GM19328 (cell line): Measurements from ENCODE around the gene PRRT2.

ENCODE experiments used
- ATAC-seq: cut with Tn5 transposase; IDR thresholded peaks from one replicate; pipeline ENCODE4 v1.9.1; 2021; ENCODE audit warnings: mild to moderate bottlenecking, moderate library complexity; ENCODE audit not compliant: unreplicated experiment

The PRRT2 gene

GRCh38 chr16:29811170-29811895 lies 660 bp upstream of the PRRT2 start:
- no peak for ATAC-seq

- no peak for ATAC-seq
Observed at GRCh38 chr16:29812754-29813643, 1.0 kb downstream of the PRRT2 start.

DNA sequence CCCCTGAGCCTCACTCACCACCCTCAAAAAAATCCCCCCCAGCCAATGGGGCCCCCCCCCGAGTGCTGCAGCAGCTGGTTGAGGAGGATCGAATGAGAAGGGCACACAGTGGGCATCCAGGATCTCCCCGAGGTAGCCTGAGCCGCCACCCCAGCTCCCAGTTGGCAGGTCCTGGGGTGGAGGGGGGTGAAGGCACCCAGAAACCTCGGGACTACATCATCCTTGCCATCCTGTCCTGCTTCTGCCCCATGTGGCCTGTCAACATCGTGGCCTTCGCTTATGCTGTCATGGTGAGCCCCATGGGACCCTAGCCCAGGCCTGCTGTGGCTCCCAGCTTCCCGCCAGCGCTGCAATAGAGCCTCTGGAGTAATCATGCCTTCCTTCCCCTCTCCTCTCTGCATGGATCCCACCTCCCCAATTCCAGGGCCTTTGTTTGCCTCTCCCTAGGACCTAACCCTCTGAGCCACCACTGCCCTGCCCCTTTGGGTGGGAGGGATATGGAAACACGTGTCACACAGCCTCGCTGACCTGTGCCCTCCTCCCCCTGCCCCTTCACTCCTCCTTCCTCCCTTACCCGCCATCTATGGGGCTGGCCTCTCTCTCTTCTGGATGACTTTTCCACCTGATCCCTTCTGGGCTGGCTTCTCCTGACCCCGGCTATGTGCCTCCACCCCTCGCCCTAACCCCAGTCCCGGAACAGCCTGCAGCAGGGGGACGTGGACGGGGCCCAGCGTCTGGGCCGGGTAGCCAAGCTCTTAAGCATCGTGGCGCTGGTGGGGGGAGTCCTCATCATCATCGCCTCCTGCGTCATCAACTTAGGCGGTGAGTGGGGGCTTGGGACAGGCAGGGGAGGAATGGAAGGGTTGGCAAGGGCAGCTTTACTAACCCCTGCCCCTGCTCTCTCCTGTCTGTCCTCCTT lies 1.9 kb downstream of the PRRT2 start:
- no peak for ATAC-seq

- ATAC-seq: no peak
Observed at GRCh38 chr16:29814592-29814991, 2.6 kb downstream of the PRRT2 start.

DNA sequence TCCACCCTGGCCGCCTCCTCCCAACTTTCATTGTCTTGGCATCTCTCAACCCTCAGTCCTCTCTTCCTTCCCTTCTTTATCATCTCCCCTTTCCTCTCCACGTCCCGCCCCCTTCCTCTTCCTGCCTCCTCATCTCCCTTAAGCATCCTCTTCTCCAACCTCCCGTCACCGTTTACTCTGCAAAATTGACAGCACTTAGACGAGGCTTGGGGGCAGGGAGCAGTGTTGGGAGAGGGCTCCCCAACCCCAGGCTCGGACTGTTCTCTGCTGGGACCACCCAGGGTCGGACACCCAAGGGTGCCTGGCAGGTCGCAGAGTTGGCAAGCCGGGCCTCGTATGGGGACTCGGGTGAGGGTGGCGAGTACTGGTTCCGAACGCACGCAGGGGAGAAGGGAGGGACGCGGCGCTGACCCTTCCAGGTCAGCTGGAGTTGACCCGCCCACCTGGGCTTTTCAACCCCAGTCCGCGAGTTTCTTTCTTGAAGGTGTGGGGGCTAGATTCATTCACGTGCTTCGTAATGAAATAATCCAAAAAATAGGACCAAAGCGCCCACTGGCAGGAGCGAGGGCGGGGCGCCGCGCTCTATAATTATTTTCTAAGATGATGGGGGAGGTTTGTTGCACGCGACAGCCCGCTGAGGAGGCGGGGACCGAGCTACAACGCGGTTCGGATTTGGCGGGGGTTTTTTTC lies 3.2 kb downstream of the PRRT2 start:
- ATAC-seq: no peak

- ATAC-seq: peak; percentile 66
Observed at GRCh38 chr16:29815793-29816693, 4.0 kb downstream of the PRRT2 start, which contains the start of gene PAGR1. Gene PAGR1, plus strand, starts transcription at chr16:29816152. Its CDS starts 374 bp downstream, at chr16:29816526.

- no peak for ATAC-seq
Observed at GRCh38 chr16:29816694-29817441, 4.9 kb downstream of the PRRT2 start.

- no peak for ATAC-seq
Observed at GRCh38 chr16:29818082-29818481, 6.1 kb downstream of the PRRT2 start.

DNA sequence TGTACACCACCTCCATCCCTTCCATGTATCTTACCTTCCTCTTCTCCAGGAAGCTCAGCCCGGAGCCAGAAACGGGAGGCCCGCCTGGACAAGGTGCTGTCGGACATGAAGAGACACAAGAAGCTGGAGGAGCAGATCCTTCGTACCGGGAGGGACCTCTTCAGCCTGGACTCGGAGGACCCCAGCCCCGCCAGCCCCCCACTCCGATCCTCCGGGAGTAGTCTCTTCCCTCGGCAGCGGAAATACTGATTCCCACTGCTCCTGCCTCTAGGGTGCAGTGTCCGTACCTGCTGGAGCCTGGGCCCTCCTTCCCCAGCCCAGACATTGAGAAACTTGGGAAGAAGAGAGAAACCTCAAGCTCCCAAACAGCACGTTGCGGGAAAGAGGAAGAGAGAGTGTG lies 7.5 kb downstream of the PRRT2 start:
- ATAC-seq: no peak

- no peak for ATAC-seq
Observed at GRCh38 chr16:29820271-29820701, 8.3 kb downstream of the PRRT2 start, which contains the start of gene MVP. Gene MVP, plus strand, starts transcription at chr16:29820462. Its CDS starts 10,088 bp downstream, at chr16:29830550.

GRCh38 chr16:29820730-29821642 lies 9.0 kb downstream of the PRRT2 start:
- no peak for ATAC-seq

DNA sequence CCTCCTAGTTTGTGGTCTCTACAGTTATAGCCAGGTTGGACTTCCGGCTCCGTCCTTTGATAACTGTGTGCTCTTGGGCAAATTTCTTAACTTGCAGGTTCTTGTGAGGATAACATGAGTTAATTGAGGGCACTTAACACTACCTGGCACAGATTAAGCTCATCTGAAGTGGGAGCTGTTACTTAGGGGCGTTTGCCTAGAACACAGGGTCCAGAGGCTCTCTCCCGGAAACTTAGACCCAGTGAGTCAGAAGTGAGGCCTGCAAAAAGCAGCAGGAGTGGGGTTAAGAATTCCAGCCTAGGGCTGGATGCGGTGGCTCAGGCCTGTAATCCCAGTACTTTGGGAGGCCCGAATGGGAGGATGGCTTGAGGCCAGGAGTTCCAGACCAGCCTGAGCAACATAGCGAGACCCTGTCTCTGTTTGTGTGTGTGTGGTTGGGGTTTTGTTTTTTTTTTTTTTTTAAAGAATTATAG lies 9.7 kb downstream of the PRRT2 start:
- ATAC-seq: no peak

- no peak for ATAC-seq
Observed at GRCh38 chr16:29824589-29825144, 12.7 kb downstream of the PRRT2 start.

GRCh38 chr16:29825145-29826044 lies 13.4 kb downstream of the PRRT2 start:
- no peak for ATAC-seq

- no peak for ATAC-seq
Observed at GRCh38 chr16:29826342-29826695, 14.3 kb downstream of the PRRT2 start.

GRCh38 chr16:29830774-29831173 lies 18.8 kb downstream of the PRRT2 start:
- no peak for ATAC-seq
